Measurements from ENCODE around the gene RPS14.

Gene RPS14

DNA sequence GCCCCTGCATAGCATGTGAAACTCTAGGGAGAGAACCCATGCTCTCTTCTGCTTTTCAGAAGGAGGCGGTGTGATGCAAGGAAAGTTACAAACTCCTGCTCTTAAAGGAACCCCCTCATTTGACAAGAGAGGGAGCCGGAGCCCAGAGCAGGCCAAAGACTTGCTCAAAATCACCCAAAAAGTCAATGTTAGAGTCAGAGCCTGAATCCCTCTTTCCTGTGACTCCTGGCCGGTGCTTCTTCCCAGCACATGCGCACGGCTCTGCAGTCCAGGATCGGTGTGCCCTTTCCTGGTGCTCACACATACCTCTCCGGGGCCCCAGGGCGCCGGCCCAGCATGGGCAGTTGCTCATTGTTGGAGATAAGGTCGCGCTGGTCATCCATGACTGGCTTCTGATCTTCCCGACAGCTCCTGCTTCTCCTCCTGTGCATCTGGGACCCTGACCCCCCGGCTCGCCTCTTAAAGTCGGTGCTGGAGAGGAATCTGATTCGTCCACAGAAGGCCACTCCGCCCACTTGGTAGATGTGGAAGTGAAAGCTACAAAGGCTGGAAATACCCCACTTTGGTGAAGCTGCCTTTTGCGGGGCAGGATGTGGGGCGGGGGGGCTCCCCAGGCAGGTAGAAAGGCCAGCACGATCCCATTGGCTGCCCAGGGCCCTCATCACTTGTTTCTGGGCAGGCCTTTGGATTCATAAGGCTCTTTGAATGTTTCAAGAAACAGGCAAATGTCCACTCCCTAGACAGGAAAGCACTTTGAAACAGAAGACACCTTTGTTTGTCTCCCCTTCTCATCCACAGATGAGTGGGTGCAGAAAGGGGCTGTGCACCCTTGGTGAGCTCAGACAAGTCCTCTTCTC, 37.0 kb downstream of the RPS14 start, which contains the start of gene CD74:
TSS of gene CD74 (minus strand) at position 592 of the 857 bp plus-strand sequence. CDS start at position 431, 161 bp downstream.
- no peak for DNase-seq

- no peak for DNase-seq
These were observed 38.1 kb downstream of the RPS14 start for GRCh38 chr5:150411245-150411979.

GRCh38 chr5:150410524-150411244, 38.9 kb downstream of the RPS14 start:
- DNase-seq = peak in 1 of 2 experiments; percentile 11

DNA sequence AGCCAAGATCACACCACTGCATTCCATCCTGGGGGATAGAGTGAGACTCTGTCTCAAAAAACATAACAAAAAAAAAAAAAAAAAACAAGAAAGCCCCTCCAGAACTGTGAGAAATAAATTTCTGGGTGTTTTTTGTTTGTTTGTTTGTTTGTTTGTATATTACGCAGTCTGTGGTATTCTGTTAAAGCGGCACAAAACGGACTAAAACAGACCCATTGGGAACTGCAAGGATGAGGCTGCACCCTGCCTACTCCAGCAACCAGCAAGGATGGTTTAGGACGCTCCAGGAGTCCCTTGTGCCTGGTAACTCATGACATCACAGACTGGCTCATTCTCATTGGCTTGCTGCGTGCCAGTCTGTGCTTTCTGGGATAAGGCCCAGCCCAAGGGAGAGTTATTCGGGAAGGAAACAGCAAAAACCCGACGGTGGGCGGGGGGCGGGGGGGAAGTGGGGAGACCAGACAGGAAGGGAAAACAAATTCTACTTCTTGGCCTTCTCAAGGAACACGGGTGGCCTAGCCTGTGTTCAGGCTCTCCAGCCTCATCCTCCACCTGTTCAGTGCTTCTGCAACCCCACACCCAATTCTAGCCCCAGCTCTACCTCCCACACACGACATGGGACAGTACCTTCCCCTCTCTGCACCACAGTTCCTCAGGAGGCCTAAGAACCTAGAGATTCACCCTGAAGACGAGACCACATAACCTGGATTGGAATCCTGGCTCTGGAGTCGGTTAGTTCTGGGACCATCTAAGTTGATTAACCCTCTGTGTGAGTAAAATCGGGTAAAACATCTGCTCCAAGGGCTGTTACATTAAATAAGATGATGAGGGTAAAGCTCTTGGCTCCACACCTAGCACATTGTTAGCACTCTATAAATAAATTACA, 39.7 kb downstream of the RPS14 start:
- peak; percentile 63 to 73 for DNase-seq

GRCh38 chr5:150408231-150408943, 41.2 kb downstream of the RPS14 start:
- DNase-seq = no peak

DNA sequence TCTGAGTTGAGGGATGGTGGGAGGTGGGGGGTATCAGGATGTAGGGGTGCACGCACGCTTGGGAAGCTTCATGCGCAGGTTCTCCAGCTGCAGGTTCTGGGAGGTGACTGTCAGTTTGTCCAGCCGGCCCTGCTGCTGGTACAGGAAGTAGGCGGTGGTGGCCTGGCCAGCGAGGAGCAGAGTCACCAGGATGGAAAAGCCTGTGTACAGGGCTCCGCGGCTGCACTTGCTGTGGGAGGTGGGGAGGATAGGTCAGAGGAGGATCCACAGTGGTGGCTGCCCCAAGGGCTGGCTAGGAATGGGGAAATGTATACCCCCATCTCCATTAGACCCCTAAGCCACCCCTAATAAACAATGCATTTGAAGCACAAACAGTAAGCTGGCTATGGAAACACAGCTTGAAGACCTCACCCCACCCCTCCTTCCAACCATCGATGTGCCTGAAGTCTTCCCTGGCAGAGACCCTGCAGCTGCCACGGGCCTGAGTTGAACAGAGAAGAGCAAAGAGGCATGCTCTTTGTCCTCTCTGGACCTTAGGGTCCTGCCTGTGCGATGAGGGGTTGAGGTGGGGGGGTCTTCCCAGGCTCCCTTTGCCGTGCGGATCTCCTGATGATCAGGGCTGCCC, 42.3 kb downstream of the RPS14 start:
- no peak for DNase-seq

DNA sequence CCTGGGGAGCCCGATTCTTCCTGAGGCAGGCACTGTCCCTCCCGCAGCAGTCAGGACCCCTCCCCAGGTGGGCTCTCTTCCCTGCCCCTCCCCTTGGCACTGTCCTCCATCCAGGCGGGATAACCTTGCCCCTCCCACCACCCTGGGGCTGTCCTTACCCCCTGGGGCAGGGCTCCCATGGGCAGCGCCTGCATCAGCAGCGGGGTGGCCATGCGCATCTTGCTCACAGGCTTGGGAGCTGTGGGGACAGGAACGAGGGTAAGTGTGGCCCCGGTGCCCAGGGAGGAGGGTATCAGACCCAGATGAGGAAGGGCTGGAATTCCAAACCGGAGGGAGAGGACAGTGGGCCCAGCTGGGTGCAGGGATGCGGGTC, 42.8 kb downstream of the RPS14 start:
- DNase-seq = no peak

GRCh38 chr5:150406103-150406722, 43.3 kb downstream of the RPS14 start:
- no peak for DNase-seq

- DNase-seq = no peak
These were observed 44.4 kb downstream of the RPS14 start for GRCh38 chr5:150404941-150405816.

- DNase-seq = no peak
These were observed 45.0 kb downstream of the RPS14 start for GRCh38 chr5:150404535-150404934.

DNA sequence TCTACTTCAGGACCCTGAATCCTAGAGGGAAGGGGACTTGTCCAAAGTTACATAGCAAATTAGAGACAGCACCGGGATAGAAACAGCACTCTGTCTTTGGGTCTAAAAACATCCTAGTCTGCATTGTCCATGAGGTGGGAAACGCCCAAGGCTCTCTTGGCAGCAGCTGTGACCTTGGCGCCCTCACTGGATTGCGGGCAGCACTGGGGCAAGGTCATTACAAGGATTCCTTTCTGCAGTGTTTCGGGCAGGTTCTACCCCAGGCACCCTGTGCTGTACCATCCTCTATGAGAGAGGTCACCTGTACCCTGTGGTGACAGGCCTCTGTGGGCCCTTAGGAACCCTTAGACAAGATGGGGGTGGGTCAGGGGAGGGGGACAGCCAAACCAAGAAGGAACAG, 45.4 kb downstream of the RPS14 start:
- no peak for DNase-seq

- no peak for DNase-seq
These were observed 46.6 kb downstream of the RPS14 start for GRCh38 chr5:150402901-150403342.

DNA sequence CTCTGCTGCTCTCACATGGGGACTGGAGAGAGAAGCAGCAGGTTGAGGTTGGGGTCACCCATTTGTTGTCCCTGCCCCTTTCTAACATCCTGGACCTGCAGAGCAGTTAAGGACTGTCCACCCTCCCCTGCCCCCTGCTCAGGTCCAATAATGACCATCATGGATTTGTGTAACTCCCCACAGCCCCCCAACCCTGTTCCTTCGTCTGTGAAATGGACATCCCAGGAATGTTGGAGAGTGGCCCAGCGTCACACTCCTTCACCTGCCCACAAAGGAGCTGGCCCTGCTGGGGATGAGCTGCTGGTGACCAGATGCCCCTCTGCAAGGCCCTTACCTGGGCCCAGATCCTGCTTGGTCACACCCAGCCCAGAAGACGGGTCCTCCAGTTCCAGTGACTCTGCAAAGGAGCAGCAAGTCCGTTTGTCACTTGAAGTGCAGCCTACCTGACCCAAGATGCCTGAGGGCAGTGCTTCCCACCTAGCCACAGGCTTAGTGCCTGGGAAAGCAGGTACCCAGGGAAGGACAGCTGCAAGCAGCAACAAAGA, 47.2 kb downstream of the RPS14 start:
- no peak for DNase-seq

DNA sequence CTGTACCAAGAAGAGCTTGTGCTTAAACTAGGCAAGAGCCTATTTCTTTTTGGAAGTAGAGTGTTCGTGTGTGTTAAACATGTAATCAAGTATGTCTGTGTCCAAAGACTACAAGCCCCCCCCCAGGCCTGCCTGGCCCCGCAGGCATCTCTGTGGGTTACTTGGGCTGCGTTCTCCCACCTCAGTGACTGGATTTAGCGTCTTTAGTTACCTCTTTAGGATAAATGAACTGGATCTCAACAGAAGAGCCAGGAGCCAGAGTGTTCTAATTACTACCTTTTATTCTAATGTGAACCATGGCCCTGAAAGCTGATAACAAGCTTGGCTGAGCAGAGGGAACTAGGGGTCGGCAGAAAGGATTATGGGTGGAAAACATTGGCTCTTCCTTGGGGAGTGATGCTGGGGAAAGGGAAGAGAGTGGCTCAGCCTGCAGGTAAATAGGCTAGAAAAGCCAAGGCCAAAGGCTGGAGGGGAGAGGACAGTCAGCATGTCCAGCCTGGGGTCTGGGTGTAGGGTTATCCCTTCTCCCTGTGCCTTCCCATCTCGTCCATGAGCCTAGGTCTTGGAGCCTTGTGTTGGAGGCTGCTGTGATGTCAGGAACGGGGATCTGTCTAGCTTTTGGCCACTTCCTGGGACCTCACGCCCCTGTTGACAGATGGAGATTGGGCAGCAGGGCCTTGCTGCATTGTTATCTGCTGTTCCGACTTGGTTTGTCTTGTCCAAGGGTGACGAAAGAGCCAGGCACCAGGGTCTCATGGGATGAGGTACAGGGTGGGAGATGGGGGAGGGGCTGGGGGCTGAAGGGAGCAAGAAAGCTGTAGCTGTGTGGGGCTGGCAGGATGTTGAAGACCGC, 47.9 kb downstream of the RPS14 start:
- no peak for DNase-seq

- no peak for DNase-seq
These were observed 48.5 kb downstream of the RPS14 start for GRCh38 chr5:150401076-150401375.

DNA sequence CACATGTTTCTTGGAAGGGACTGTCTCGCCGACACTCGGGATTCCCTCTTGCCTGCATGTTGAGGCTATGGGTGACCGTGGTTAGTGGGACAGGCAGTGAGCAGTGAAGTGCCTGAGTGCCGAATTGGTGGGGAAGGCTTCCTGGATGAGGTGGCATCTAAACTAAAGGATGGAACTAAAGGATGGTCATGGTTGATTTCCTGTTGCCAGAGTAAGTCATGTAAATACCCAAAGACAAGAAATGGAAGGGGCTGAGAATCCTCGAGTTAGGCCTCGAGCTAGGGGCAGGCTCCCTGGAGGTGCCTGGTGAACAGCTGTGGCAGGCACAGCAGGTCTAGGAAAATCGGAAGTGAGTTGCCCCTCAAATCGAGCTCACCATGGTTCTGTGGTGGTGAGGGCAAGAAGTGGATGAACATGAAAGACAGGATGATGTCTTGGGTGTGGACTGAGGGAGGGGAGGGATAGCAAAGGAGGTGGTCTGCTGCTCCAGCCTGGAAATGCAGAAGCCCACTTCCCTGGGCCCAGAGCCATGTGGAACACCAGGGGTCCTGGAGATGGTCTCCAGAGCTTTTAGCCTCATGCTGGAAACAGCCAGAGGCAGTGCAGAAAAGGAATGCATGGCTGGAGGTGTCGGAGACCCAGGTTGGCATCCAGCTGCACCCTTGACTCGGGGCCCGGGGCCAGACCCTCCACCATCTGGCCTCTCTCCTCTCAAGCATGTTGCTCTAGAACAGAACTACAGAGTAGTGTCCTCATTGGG, 49.0 kb downstream of the RPS14 start:
- DNase-seq = no peak

DNA sequence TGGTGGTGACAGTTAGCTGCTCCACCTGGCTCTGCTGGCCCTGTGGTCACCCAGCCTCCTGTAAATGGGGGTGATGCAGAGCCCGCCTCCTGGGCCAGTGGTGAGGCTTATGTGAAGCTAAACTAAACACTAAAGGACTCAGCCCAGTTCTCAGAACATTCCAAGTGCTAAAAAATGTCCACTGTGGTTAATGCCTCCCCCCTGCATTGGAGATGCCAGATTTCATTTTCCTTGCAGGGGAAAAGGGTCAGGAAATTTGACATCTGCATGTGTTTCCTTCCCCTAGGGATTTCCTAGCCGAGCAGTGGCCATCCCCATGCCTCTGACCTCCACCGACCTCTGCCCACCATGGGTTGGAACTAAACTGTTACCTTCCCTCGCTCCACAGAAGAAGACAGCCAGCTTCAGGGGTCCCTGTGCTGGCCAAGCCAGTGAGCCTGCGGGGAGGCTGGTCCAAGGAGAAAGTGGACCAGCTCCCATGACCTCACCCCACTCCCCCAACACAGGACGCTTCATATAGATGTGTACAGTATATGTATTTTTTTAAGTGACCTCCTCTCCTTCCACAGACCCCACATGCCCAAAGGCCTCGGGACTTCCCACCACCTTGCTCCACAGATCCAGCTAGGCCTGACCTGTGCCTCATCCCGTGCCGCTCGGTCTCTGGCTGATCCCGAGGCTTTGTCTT, 49.9 kb downstream of the RPS14 start:
- DNase-seq = no peak

All from cerebellar nuclear complex (tissue), 1 donor.